GM21381 (cell line): ENCODE data around the gene IFITM10.

ENCODE experiments used
- ATAC-seq: cut with Tn5 transposase; IDR thresholded peaks from one replicate; pipeline ENCODE4 v1.9.1; 2021; ENCODE audit warnings: mild to moderate bottlenecking, moderate library complexity; ENCODE audit not compliant: unreplicated experiment

Gene IFITM10

GRCh38 chr11:1753229-1753928 is 3.0 kb upstream of the IFITM10 start:
- no peak for ATAC-seq

GRCh38 chr11:1752907-1753228 is 2.5 kb upstream of the IFITM10 start:
- ATAC-seq = no peak

GRCh38 chr11:1751999-1752906 is 1.9 kb upstream of the IFITM10 start:
- ATAC-seq = no peak

GRCh38 chr11:1751531-1751921 is 1.1 kb upstream of the IFITM10 start:
- ATAC-seq = no peak

- no peak for ATAC-seq
Observed at GRCh38 chr11:1750840-1751530, 590 bp upstream of the IFITM10 start.

GRCh38 chr11:1749395-1750351 is 722 bp downstream of the IFITM10 start:
- ATAC-seq = no peak

GRCh38 chr11:1748636-1749394 is 1.6 kb downstream of the IFITM10 start:
- no peak for ATAC-seq

GRCh38 chr11:1747753-1748635 is 2.4 kb downstream of the IFITM10 start:
- no peak for ATAC-seq

- no peak for ATAC-seq
Observed at GRCh38 chr11:1746956-1747752, 3.2 kb downstream of the IFITM10 start.

GRCh38 chr11:1746511-1746931 is 3.9 kb downstream of the IFITM10 start:
- no peak for ATAC-seq

GRCh38 chr11:1745701-1746320 is 4.6 kb downstream of the IFITM10 start:
- ATAC-seq = no peak

- no peak for ATAC-seq
Observed at GRCh38 chr11:1744891-1745700, 5.3 kb downstream of the IFITM10 start.

GRCh38 chr11:1744137-1744886 is 6.1 kb downstream of the IFITM10 start:
- ATAC-seq = no peak

- no peak for ATAC-seq
Observed at GRCh38 chr11:1743585-1744136, 6.7 kb downstream of the IFITM10 start.

GRCh38 chr11:1742869-1743584 is 7.4 kb downstream of the IFITM10 start:
- no peak for ATAC-seq
